SK-N-MC (cell line): ENCODE results near the gene NIF3L1.

Experiments
- EZH2 ChIP-seq: fragments of 200-600 bp; sonication (generic); IDR thresholded peaks from one replicate; pipeline ENCODE4 v1.6.1; 2017; ENCODE audit warnings: antibody characterized with exemption
- FOXP2 ChIP-seq: optimal IDR thresholded peaks from 2 replicates; pipeline ENCODE3; 2011; ENCODE audit warnings: mild to moderate bottlenecking, moderate library complexity; ENCODE audit not compliant: insufficient read depth; ENCODE audit errors: extremely low read length, control extremely low read depth
- POLR2AphosphoS5 ChIP-seq: IDR thresholded peaks from 2 replicates; pipeline ENCODE4 v1.6.1; 2012; ENCODE audit warnings: mild to moderate bottlenecking, low read depth, low read length, borderline replicate concordance

GRCh38 chr2:200950378-200950777, 61.2 kb downstream of the NIF3L1 start:
- TF ChIP-seq POLR2AphosphoS5, result no peak
- no peak for TF ChIP-seq EZH2
- TF ChIP-seq FOXP2, result no peak
